Omental fat pad (tissue), 4 donors: ENCODE results near the gene HNRNPF. TPM values are rescaled to one million over a fixed set of nuclear protein-coding genes. Genes with fewer than 3 reads are reported as not detected.
A peak's percentile ranks its signal among the peaks of the same experiment; 100 is the strongest.

Experiments
- ATAC-seq: fragments of 150-250 bp; one replicate; pipeline ENCODE4 v1.9.1; 2016; ENCODE audit warnings: mild to moderate bottlenecking, moderate library complexity; ENCODE audit not compliant: low FRiP score
- DNase-seq: peaks from one replicate; pipeline ENCODE4 v3.0.0-alpha.2; 2019; ENCODE audit warnings: low spot score
- total RNA-seq, 4 donors: library from RNA; depleted of rRNA; stranded (reverse); fragments of >200 nt; gene quantifications; one replicate each; pipeline ENCODE4 v1.1.0, GENCODE V29; 2016
- TF ChIP-seq, protein P1 (sequence below), 3 donors: fragments of 450-650 bp; IDR thresholded peaks; one replicate each; pipeline ENCODE4 v1.5.1; 2016 to 2017; ENCODE audit warnings: antibody characterized with exemption in 3 of 3, mild to moderate bottlenecking in 3 of 3, moderate library complexity in 2 of 3

The HNRNPF gene
- total RNA-seq, 4 donors from 2014 or later, result 140 to 345 (median 164) TPM

DNA sequence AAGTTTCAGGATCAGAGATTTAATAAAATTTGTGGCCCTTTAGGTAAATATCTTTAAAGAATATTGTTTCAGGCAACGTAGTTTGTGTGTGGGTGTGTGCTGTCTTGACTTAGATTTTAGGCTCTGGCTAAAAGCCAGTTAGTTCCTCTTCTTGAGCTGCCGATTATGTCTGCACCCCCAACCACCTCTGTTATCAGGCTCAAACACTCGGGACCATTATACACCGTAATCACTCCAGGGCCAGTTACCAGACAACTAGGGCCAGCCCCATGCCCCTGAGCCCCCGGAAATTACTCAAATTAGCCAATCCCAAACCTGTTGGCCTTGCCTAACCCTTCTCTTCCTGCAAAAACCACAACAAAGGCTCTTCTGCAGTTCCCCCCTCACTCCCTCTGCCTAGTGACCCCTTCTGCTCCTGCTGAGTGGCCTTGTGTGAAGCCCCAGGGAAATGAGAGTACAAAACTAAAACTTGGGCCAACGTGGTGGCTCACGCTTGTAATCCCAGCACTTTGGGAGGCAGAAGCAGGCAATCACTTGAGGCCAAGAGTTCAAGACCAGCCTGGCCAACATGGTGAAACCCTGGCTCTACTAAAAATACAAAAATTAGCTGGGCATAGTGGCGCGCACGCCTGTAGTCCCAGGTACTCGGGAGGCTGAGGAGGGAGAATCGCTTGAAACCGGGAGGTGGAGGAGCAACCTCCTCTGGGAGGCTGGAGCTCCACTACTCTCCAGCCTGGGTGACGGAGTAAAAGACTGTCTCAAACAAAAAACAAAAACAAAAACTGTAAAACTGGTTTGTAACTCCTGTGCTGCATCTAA lies 9.2 kb upstream of the HNRNPF start:
- ATAC-seq, result no peak
- TF ChIP-seq, protein P1, sequence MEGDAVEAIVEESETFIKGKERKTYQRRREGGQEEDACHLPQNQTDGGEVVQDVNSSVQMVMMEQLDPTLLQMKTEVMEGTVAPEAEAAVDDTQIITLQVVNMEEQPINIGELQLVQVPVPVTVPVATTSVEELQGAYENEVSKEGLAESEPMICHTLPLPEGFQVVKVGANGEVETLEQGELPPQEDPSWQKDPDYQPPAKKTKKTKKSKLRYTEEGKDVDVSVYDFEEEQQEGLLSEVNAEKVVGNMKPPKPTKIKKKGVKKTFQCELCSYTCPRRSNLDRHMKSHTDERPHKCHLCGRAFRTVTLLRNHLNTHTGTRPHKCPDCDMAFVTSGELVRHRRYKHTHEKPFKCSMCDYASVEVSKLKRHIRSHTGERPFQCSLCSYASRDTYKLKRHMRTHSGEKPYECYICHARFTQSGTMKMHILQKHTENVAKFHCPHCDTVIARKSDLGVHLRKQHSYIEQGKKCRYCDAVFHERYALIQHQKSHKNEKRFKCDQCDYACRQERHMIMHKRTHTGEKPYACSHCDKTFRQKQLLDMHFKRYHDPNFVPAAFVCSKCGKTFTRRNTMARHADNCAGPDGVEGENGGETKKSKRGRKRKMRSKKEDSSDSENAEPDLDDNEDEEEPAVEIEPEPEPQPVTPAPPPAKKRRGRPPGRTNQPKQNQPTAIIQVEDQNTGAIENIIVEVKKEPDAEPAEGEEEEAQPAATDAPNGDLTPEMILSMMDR (IDR thresholded peaks at IDR 0.05), result no peak
- DNase-seq, result no peak

- ATAC-seq (no peak), DNase-seq (no peak)
- TF ChIP-seq, protein P1 (IDR thresholded peaks at IDR 0.05), result no peak
Measured at GRCh38 chr10:43415544-43415943, 6.6 kb upstream of the HNRNPF start.

DNA sequence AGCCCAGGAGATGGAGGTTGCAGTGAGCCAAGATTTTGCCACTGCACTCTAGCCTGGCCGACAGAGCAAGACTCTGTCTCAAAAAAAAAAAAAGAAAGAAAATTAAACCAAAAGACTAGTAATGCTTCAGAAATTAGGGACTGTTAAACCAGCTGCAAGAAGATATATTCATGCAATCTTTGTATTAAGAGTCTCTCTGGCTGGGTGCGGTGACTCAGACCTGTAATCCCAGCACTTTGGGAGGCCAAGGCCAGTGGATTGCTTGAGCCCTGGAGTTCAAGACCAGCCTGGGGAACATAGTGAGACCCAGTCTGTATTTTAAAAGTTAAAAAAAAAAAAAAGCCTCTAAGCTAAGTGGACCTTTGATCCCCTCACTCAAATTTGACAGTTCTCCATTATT lies 2.5 kb upstream of the HNRNPF start:
- DNase-seq (no peak), ATAC-seq (no peak)
- TF ChIP-seq, protein P1 (IDR thresholded peaks at IDR 0.05), result no peak

- no peak for ATAC-seq
- DNase-seq, result no peak
- TF ChIP-seq, protein P1 (IDR thresholded peaks at IDR 0.05), result no peak
Measured at GRCh38 chr10:43410345-43410744, 1.4 kb upstream of the HNRNPF start.

DNA sequence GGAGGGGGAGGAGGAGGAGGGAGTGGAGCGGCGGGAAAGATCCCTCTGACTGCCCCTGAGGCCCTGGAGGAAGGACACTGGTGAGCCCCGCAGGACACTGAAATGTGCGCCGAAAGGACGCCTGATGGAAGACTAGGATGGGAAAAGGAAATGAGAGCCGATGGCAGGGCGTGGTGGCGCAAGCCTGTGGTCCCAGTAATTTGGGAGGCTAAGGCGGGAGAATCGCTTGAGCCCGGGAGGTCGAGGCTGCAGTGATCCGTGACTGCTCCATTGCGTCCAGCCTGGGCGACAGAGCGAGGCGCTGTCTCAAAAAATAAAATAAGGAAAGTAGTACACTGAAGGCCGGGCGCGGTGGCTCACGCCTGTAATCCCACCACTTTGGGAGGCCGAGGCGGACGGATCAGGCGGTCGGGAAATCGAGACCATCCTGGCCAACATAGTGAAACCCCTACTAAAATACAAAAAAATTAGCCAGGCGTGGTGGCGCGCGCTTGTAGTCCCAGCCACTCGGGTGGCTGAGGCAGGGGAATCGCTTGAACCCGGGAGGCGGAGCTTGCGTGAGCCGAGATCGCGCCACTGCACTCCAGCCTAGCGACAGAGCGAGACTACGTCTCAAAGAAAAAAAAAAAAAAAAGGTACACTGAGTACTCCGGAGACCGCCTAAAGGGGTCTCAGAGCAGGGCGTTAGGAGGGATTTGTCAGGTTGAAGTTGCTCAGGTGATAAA lies 561 bp upstream of the HNRNPF start:
- peak; percentile 1 for ATAC-seq
- TF ChIP-seq, protein P1 (IDR thresholded peaks at IDR 0.05), result no peak
- no peak for DNase-seq

- ATAC-seq (no peak), DNase-seq (no peak)
- TF ChIP-seq, protein P1 (IDR thresholded peaks at IDR 0.05), result no peak
Measured at GRCh38 chr10:43408331-43408709, 666 bp downstream of the HNRNPF start.
